Thoracic aorta (tissue), 2 donors: ENCODE results near the gene OTUD6A. TPM values are rescaled to one million over a fixed set of nuclear protein-coding genes. Genes with fewer than 3 reads are reported as not detected.

Experiments used
- ATAC-seq: fragments of 150-250 bp; one replicate; pipeline ENCODE4 v1.8.0; 2017; ENCODE audit warnings: low read depth; ENCODE audit not compliant: insufficient number of reproducible peaks, low FRiP score
- DNase-seq: peaks from one replicate; pipeline ENCODE4 v3.0.0-alpha.2; 2020; ENCODE audit warnings: low spot score
- H3K27ac ChIP-seq, 2 donors: fragments of 200-600 bp; sonication (generic); 1 replicate in 1 of 2; 2 replicates in 1 of 2; pipeline ENCODE4 v1.5.1; 2016; ENCODE audit warnings: mild to moderate bottlenecking in 2 of 2, moderate library complexity in 2 of 2
- H3K27me3 ChIP-seq: fragments of 200-600 bp; sonication (generic); replicated peaks from 2 replicates; pipeline ENCODE4 v1.6.0; 2016; ENCODE audit warnings: mild to moderate bottlenecking; ENCODE audit not compliant: insufficient read depth
- H3K36me3 ChIP-seq: fragments of 200-600 bp; sonication (generic); one replicate; pipeline ENCODE4 v1.5.1; 2016
- H3K4me1 ChIP-seq, 2 donors: fragments of 200-600 bp; sonication (generic); 1 replicate in 1 of 2; 2 replicates in 1 of 2; pipeline versions ENCODE4 v1.5.1 to v1.6.0; 2016; ENCODE audit warnings: low read depth in 2 of 2, mild to moderate bottlenecking in 1 of 2; ENCODE audit not compliant: control insufficient read depth in 1 of 2
- H3K4me3 ChIP-seq: fragments of 200-600 bp; sonication (generic); 2 replicates; pipeline ENCODE4 v1.5.1; 2016; ENCODE audit warnings: mild to moderate bottlenecking
- H3K9me3 ChIP-seq: fragments of 200-600 bp; sonication (generic); 2 replicates; pipeline ENCODE4 v1.5.1; 2016
- total RNA-seq, 2 donors: library from RNA; depleted of rRNA; stranded (reverse); fragments of >200 nt; gene quantifications; one replicate each; pipeline versions ENCODE4 v1.1.0 to v1.2.3, GENCODE V29; 2016
- TF ChIP-seq, protein P1 (sequence below): fragments of 200-600 bp; sonication (generic); IDR thresholded peaks from one replicate; pipeline ENCODE4 v1.5.1; 2019; ENCODE audit warnings: antibody characterized with exemption

Gene OTUD6A
- total RNA-seq, 2 donors from 2014 or later = not detected

DNA sequence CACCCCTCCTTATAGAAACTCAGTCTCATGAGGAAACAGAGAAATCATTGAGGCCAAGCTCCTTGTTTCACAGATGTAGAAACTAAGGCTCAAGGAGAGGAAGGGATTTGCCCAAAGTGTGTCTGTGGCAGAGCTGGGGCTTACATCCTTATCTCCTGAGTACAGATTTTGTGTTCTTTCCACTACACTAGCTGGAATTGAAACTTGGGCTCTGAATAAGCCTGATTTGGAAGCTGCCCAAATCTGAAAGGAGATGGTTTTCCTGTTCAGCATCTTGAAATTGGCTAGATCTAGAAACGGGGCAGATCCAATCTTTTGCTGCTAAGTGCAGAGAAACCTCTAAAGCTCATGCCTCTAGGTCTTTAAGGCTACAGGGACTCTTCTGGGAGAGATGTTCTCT lies 36.8 kb upstream of the OTUD6A start:
- H3K27me3 ChIP-seq = no peaks in the 10 kb centered on the region
- no peak overlapping the region for H3K27ac ChIP-seq
- no peak overlapping the region for H3K4me3 ChIP-seq
- H3K36me3 ChIP-seq = no peaks in the 10 kb centered on the region
- TF ChIP-seq, protein P1, sequence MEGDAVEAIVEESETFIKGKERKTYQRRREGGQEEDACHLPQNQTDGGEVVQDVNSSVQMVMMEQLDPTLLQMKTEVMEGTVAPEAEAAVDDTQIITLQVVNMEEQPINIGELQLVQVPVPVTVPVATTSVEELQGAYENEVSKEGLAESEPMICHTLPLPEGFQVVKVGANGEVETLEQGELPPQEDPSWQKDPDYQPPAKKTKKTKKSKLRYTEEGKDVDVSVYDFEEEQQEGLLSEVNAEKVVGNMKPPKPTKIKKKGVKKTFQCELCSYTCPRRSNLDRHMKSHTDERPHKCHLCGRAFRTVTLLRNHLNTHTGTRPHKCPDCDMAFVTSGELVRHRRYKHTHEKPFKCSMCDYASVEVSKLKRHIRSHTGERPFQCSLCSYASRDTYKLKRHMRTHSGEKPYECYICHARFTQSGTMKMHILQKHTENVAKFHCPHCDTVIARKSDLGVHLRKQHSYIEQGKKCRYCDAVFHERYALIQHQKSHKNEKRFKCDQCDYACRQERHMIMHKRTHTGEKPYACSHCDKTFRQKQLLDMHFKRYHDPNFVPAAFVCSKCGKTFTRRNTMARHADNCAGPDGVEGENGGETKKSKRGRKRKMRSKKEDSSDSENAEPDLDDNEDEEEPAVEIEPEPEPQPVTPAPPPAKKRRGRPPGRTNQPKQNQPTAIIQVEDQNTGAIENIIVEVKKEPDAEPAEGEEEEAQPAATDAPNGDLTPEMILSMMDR = no peak
- DNase-seq (no peak), ATAC-seq (no peak)
- no peaks in the 10 kb centered on the region for H3K4me1 ChIP-seq
- no peaks in the 10 kb centered on the region for H3K9me3 ChIP-seq

DNA sequence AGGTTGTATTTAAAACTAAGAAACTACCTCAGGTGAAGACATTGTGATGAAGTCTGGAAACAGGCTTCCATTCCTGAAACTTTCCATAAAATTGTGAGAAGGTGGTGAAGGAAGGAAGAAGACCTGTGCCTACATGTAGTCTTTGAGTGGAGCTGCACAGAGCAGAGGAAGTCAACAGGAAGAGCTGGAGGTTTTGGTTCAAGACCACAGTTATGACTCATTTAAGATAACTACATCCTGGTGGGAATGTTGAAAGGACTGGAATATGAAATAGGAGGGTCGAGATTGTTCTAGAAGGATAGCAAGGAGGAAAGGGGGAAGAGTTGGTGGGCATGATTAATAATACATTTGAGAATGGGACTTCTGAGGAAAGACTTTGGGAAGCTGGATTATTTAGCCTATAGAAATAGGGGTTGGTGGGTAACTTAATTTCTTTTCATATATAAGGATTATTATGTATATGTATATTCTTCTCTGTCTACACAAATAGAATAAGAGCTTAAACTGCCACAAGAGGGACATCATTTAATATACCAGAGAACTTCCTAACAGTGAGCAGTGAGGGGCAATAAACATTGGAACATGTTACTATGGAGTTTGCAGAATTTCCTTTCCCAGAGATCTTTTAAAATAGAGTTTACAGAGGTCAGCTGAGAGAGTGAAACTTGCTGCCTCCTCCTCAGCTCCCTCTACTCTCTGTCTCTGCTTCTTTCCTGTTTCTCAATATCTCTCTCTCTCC lies 36.0 kb upstream of the OTUD6A start:
- DNase-seq (no peak), ATAC-seq (no peak)
- Histone ChIP-seq H3K36me3 (no peaks in the 10 kb centered on the region), H3K4me1 (no peaks in the 10 kb centered on the region), H3K27ac (no peak overlapping the region), H3K4me3 (no peak overlapping the region), H3K9me3 (no peaks in the 10 kb centered on the region), H3K27me3 (no peaks in the 10 kb centered on the region)
- TF ChIP-seq, protein P1 = no peak

DNA sequence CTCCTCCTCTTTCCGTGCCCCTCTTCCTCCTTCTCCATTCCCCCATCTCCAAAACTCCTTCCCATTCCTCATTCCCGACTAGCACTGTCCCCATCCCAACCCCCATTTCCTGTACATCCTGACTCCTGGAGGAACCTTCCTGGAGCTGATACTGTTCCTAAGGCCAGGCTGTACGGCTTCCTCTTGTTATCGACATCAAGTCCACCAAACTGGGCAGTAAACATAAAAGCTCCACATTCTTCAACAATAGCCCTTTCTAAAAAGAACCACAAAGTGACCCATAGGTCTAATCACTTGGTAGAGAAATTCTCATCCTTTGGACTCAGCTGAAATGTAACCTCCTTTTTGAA lies 35.4 kb upstream of the OTUD6A start:
- Histone ChIP-seq H3K27me3 (no peaks in the 10 kb centered on the region), H3K36me3 (no peaks in the 10 kb centered on the region), H3K4me3 (no peak overlapping the region), H3K9me3 (no peaks in the 10 kb centered on the region), H3K27ac (no peak overlapping the region), H3K4me1 (no peaks in the 10 kb centered on the region)
- no peak for DNase-seq
- ATAC-seq = no peak
- TF ChIP-seq, protein P1 = no peak

DNA sequence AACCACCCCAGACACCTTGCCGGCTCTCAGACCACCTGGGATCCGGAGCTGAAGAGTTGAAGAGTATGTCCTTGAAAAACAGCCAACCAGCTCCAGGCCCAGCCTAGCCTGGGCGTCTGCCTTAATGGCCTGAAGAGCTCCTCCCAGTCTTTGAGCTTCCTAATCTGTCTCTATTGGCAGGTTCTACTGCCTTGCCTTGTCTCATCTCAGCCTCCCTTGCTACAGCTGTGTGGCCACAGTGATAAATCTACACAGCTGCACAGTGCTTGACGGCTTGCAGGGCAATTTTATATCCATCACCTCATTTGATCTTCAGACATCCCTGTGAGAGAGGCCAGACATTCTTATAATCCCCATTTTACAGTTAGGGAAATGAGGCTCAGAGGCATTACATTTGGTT lies 32.4 kb upstream of the OTUD6A start:
- Histone ChIP-seq H3K4me3 (no peak overlapping the region), H3K27me3 (no peaks in the 10 kb centered on the region), H3K4me1 (no peaks in the 10 kb centered on the region), H3K36me3 (no peaks in the 10 kb centered on the region), H3K27ac (no peak overlapping the region), H3K9me3 (no peaks in the 10 kb centered on the region)
- no peak for DNase-seq
- TF ChIP-seq, protein P1 = no peak
- ATAC-seq = no peak

DNA sequence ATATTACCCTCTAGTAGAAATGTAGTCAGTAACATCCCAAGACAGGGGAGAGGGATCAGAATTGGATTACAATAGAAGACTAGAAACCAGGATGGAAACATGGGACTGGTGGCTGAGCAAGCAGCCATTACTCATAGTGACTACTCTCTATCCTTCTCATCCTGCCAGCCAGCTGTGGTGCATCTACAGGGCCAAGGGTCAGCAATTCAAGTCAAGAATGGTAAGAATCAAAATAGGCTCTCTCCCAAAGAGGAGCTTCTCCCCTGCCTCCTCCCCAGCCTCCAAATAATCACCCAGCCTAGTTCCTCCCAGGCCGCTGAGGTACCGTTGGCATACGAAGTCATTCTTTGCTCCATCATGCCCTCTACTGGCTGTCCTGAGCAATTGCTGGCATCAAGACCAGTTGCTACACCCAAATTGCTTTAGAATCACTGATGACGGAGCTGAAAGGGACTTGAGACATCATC lies 31.9 kb upstream of the OTUD6A start:
- Histone ChIP-seq H3K36me3 (no peaks in the 10 kb centered on the region), H3K4me1 (no peaks in the 10 kb centered on the region), H3K27me3 (no peaks in the 10 kb centered on the region), H3K4me3 (no peak overlapping the region), H3K9me3 (no peaks in the 10 kb centered on the region), H3K27ac (no peak overlapping the region)
- TF ChIP-seq, protein P1 = peak; percentile 51
- DNase-seq = no peak
- no peak for ATAC-seq
